ENCODE measurements around the gene ARID5B. TPM values are rescaled to one million over a fixed set of nuclear protein-coding genes. Genes with fewer than 3 reads are reported as not detected.

The ARID5B gene
- total RNA-seq, 4 donors from 2014 or later, result 47.2 to 127 (median 62.8) TPM

- 93% methylated on average over 4 of the region's 4 CpGs for WGBS, 2 donors
- no peak overlapping the region for H3K4me3 ChIP-seq (ENCODE audit: low read depth, poor library complexity, severe bottlenecking)
- TF ChIP-seq CTCF (IDR thresholded peaks at IDR 0.05) (no peak), POLR2A (IDR thresholded peaks at IDR 0.05) (no peak)
- no peak for DNase-seq (ENCODE audit: low spot score in 2 of 2)
- intact Hi-C loops (cut with DNase I; ENCODE audit: low total_unique reads), result no loop called here
Observed at GRCh38 chr10:61918989-61919388, 17.5 kb downstream of the ARID5B start.

DNA sequence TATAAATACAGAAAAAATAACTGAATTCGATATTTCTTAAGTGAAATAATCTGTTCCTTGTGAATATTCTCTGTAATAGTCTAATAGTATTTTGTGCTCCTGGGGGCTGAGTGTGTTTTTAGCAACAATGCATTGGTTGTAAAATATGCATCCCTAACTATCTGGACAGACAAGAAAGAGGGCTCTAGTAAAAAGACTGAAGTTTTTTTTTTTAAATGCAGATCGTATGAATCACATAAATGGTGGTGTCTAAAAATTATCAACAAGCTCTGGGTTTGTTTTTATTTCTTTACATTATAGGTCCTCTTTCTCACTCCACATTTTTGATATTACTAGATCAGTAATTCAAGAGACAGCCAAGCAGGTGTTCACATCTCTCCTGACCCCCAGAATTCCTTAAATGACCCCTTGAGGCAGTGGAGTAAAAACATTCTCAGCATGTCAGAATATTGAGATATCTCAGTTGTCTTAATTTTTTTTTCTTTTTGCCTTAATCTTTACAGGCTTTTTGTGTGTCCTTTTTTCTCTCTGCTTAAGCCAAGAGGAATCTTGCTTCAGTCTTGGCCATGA, 18.2 kb downstream of the ARID5B start:
- no peak for DNase-seq (ENCODE audit: low spot score in 2 of 2)
- H3K4me3 ChIP-seq (ENCODE audit: low read depth, poor library complexity, severe bottlenecking), result no peak overlapping the region
- intact Hi-C loops (cut with DNase I; ENCODE audit: low total_unique reads), result no loop called here
- TF ChIP-seq POLR2A (IDR thresholded peaks at IDR 0.05) (no peak), CTCF (IDR thresholded peaks at IDR 0.05) (no peak)
- 76 to 82% methylated on average over 2 of the region's 2 CpGs for whole genome bisulfite sequencing, 2 donors

- intact Hi-C loops (cut with DNase I; ENCODE audit: low total_unique reads), result no loop called here
- no peak overlapping the region for H3K4me3 ChIP-seq (ENCODE audit: low read depth, poor library complexity, severe bottlenecking)
- DNase-seq (ENCODE audit: low spot score in 2 of 2), result no peak
- TF ChIP-seq POLR2A (IDR thresholded peaks at IDR 0.05) (no peak), CTCF (IDR thresholded peaks at IDR 0.05) (no peak)
- 95 to 100% methylated on average over 2 of the region's 2 CpGs for WGBS, 2 donors
Observed at GRCh38 chr10:61921143-61921542, 19.6 kb downstream of the ARID5B start.

DNA sequence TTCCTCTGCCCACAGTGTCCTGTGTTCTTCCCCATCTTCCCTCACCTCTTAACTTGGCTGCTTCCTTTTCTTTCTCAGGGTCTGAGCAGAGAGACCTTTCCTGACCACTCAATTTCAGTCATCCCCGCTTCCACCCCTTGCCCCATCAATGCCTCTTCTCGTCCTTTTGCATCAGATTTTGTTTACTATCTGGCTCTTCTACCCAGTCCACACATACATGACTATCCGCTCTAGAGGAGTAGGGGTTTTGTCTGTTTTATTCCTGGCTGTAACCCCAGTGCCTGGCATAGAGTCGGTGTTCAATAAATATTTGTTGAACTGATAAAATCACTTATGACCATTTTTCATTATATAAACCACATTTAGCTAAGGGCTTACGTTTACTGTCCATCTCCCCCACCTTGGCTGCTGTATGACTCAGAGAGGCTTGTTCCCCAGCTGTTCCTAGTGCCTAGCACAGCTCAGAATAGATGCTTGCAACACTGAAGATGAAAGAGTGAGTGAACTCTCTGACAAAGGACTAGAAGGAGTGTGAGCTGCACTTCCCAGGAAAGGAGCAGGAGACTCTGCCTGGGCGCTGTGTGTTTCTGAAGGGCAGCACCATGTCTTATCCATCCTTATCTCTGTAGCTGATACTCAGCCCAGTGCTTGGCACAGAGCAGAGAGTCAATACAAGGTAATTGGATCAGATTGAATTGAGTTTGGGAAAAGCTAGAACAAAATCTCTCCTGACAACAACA, 21.9 kb downstream of the ARID5B start:
- WGBS, 2 donors, result 72 to 78% methylated on average over 6 of the region's 6 CpGs
- no peak for DNase-seq (ENCODE audit: low spot score in 2 of 2)
- TF ChIP-seq CTCF (IDR thresholded peaks at IDR 0.05) (no peak), POLR2A (IDR thresholded peaks at IDR 0.05) (no peak)
- intact Hi-C loops (cut with DNase I; ENCODE audit: low total_unique reads), result no loop called here
- H3K4me3 ChIP-seq (ENCODE audit: low read depth, poor library complexity, severe bottlenecking), result no peak overlapping the region

- DNase-seq (ENCODE audit: low spot score in 2 of 2), result no peak
- H3K4me3 ChIP-seq (ENCODE audit: low read depth, poor library complexity, severe bottlenecking), result no peak overlapping the region
- intact Hi-C loops (cut with DNase I; ENCODE audit: low total_unique reads), result no loop called here
- TF ChIP-seq CTCF (IDR thresholded peaks at IDR 0.05), result no peak
- no peak for TF ChIP-seq POLR2A (IDR thresholded peaks at IDR 0.05)
- WGBS, 2 donors, result 28 to 59% methylated on average over 2 of the region's 2 CpGs
Observed at GRCh38 chr10:61923950-61924274, 22.4 kb downstream of the ARID5B start.

DNA sequence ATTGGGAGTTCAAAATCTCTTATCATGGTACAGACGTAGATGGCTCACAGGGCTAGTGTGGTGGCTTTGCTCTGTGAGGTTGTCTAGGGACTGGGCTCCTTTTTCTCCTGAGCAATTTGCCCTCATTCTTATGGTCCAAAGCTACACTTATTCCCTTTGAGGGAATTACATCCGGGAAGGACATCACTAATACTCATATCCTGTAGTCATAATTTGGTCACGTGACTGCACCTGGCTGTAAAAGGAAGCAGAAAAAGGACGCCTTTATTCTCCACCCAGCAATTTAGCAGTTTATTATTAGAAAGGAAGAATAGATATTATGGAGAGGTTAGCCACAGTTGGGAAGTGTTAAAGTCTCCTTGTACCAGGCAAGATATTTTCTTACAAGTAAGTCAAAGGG, 28.1 kb downstream of the ARID5B start:
- TF ChIP-seq CTCF (IDR thresholded peaks at IDR 0.05) (no peak), POLR2A (IDR thresholded peaks at IDR 0.05) (no peak)
- no peak overlapping the region for H3K4me3 ChIP-seq (ENCODE audit: low read depth, poor library complexity, severe bottlenecking)
- DNase-seq (ENCODE audit: low spot score in 2 of 2), result no peak
- intact Hi-C loops (cut with DNase I; ENCODE audit: low total_unique reads), result no loop called here
- 83 to 92% methylated on average over 4 of the region's 4 CpGs for WGBS, 2 donors
